ENCODE data around the gene WNT3A.

WNT3A gene

DNA sequence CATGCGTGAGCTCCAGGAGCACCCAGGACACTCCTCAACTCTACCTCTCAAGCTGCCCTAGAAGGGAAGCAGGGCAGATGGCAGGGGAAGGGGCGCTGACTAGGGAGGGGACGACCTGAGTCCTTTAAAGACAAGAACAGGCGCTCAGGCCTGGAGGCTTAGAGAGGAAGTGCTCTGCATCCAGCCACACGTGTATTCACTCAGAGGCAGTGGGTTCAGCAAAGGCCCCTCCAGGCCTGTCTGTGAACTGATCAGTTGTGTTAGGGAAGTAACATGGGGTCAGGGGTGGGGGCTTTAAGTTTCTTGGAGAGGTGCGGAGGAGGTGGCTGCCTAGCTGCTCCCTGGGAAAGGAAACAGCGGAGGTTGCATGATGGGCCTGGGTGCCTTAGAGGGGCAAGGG is 38.6 kb downstream of the WNT3A start:
- TF ChIP-seq, protein P1, sequence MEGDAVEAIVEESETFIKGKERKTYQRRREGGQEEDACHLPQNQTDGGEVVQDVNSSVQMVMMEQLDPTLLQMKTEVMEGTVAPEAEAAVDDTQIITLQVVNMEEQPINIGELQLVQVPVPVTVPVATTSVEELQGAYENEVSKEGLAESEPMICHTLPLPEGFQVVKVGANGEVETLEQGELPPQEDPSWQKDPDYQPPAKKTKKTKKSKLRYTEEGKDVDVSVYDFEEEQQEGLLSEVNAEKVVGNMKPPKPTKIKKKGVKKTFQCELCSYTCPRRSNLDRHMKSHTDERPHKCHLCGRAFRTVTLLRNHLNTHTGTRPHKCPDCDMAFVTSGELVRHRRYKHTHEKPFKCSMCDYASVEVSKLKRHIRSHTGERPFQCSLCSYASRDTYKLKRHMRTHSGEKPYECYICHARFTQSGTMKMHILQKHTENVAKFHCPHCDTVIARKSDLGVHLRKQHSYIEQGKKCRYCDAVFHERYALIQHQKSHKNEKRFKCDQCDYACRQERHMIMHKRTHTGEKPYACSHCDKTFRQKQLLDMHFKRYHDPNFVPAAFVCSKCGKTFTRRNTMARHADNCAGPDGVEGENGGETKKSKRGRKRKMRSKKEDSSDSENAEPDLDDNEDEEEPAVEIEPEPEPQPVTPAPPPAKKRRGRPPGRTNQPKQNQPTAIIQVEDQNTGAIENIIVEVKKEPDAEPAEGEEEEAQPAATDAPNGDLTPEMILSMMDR (IDR thresholded peaks at IDR 0.05; ENCODE audit: low read depth, low read length): no peak
- TF ChIP-seq, protein P2, sequence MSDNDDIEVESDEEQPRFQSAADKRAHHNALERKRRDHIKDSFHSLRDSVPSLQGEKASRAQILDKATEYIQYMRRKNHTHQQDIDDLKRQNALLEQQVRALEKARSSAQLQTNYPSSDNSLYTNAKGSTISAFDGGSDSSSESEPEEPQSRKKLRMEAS (IDR thresholded peaks at IDR 0.05; ENCODE audit: low read depth, low read length): no peak
- TF ChIP-seq MYC (IDR thresholded peaks at IDR 0.05; ENCODE audit: low read depth, low read length): no peak
- TF ChIP-seq POLR2A (IDR thresholded peaks at IDR 0.05; ENCODE audit: extremely low read depth, insufficient read length): no peak
- no peak for DNase-seq (ENCODE audit: low read depth)
- no peak overlapping the region for H3K4me3 ChIP-seq (ENCODE audit: low read depth, low read length)

DNA sequence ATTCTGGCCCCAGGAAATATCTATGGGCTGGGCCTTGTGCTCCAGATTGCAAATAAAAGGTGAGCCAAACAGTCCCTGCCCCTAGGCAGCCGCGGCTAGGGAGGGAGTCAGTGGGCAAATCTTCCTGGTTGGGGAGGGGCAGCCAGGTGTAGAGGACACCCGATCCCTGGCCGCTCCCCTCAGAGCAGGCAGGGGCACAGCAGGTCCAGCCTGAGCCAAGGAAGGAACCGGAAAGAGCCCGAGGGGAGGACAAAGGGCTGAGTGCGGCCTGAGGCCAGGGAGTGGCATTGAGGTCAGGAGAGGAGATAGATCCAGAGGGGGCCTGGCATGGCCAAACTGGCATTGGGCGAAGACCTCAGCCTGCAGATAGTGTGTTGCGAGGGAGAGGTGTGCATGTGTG is 39.1 kb downstream of the WNT3A start:
- H3K4me3 ChIP-seq (ENCODE audit: low read depth, low read length): no peak overlapping the region
- no peak for DNase-seq (ENCODE audit: low read depth)
- TF ChIP-seq MYC (IDR thresholded peaks at IDR 0.05; ENCODE audit: low read depth, low read length) (no peak), POLR2A (IDR thresholded peaks at IDR 0.05; ENCODE audit: extremely low read depth, insufficient read length) (no peak)
- TF ChIP-seq, protein P2 (IDR thresholded peaks at IDR 0.05; ENCODE audit: low read depth, low read length): no peak
- TF ChIP-seq, protein P1 (IDR thresholded peaks at IDR 0.05; ENCODE audit: low read depth, low read length): no peak

DNA sequence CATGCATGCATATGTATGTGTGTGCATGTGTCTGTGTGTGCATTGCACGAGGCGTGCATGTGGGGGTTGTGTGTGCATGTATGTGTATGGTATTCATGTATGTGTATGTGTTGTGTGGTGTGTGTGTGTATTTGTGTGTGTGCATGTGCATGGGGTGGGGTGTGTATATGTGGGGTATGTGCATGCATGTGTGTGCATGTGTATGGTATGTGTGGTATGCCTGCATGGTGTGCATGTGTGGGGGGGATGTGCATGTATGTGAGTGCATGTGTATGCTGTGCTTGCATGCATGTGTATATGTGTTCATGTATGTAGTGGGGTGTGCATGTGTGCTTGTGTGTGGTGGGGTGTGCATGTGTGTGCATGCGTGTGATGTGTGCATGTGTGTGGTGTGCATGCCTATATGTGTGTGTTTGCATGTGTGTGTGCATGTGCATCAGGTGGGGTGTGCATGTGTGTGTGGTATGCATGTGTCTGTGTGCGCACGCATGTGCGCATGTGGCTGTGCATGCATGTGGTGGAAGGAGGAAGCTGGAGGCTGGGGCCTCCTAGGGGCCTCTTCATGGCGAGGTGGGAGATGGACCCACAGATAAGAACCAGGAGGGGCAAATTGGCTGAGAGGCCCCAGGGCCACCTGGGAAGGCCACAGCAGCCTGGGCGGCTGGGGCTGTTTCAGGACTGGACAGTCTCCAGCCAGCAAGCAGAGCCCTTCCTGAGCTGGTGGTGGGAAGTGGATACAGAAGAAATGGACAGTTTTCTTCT is 39.8 kb downstream of the WNT3A start:
- TF ChIP-seq MYC (IDR thresholded peaks at IDR 0.05; ENCODE audit: low read depth, low read length) (no peak), POLR2A (IDR thresholded peaks at IDR 0.05; ENCODE audit: extremely low read depth, insufficient read length) (no peak)
- TF ChIP-seq, protein P1 (IDR thresholded peaks at IDR 0.05; ENCODE audit: low read depth, low read length): no peak
- TF ChIP-seq, protein P2 (IDR thresholded peaks at IDR 0.05; ENCODE audit: low read depth, low read length): no peak
- H3K4me3 ChIP-seq (ENCODE audit: low read depth, low read length): no peak overlapping the region
- DNase-seq (ENCODE audit: low read depth): no peak

DNA sequence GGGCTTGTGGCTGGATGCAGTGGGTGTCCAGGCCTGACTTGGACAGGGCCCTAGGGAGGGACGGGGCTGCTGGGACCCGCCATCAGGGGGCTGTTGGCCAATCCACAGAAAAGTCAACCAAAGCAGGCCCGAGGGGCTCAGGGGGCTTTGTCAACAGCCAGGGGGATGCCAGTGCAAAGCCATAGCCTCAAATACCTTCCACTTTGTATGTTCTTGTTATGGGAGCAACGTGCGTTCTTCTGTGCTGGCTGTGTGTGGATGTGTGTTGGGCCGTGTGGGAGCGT is 40.3 kb downstream of the WNT3A start:
- no peak overlapping the region for H3K4me3 ChIP-seq (ENCODE audit: low read depth, low read length)
- no peak for DNase-seq (ENCODE audit: low read depth)
- no peak for TF ChIP-seq MYC (IDR thresholded peaks at IDR 0.05; ENCODE audit: low read depth, low read length)
- TF ChIP-seq POLR2A (IDR thresholded peaks at IDR 0.05; ENCODE audit: extremely low read depth, insufficient read length): no peak
- TF ChIP-seq, protein P2 (IDR thresholded peaks at IDR 0.05; ENCODE audit: low read depth, low read length): no peak
- TF ChIP-seq, protein P1 (IDR thresholded peaks at IDR 0.05; ENCODE audit: low read depth, low read length): no peak

DNA sequence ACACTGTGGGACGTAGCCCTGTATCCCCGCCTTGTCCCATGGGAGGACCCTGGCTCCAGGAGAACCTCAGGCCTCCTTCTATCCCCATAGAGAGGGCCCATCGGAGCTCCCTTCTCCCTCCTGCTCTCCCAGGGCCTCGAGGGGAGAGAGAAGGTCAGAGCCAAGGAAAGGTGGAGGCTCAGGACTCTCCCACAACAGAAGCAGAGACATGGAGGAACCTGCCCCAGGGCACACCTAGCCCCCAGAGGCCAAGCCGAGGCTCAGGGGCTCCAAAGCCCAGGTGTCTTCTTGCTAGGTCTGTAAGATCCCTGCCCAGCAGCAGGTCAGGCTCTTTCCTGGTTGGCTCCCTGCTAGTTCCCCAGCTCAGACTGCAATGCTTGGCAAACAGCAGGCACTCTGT is 41.3 kb downstream of the WNT3A start:
- no peak for DNase-seq (ENCODE audit: low read depth)
- no peak overlapping the region for H3K4me3 ChIP-seq (ENCODE audit: low read depth, low read length)
- TF ChIP-seq MYC (IDR thresholded peaks at IDR 0.05; ENCODE audit: low read depth, low read length) (no peak), POLR2A (IDR thresholded peaks at IDR 0.05; ENCODE audit: extremely low read depth, insufficient read length) (no peak)
- TF ChIP-seq, protein P2 (IDR thresholded peaks at IDR 0.05; ENCODE audit: low read depth, low read length): no peak
- TF ChIP-seq, protein P1 (IDR thresholded peaks at IDR 0.05; ENCODE audit: low read depth, low read length): no peak

All from NB4 (cell line).